Liver (tissue), 9 donors: ENCODE data around the gene PLA2G3. TPM values are rescaled to one million over a fixed set of nuclear protein-coding genes. Genes with fewer than 3 reads are reported as not detected.

Experiments used
- DNase-seq: peaks from one replicate; pipeline ENCODE4 v3.0.0-alpha.2; 2017; ENCODE audit warnings: low spot score
- H3K27ac ChIP-seq, 2 donors: one replicate each; pipeline ENCODE4 v1.7.0; 2013; ENCODE audit warnings: inconsistent platforms in 2 of 2, low read length in 2 of 2, control low read depth in 1 of 2, low read depth in 1 of 2, mild to moderate bottlenecking in 1 of 2
- H3K27me3 ChIP-seq, 4 donors: one replicate each; pipeline versions ENCODE4 v1.6.1 to v1.7.0; 2013; ENCODE audit warnings: low read length in 3 of 4, inconsistent platforms in 1 of 4, mild to moderate bottlenecking in 1 of 4, moderate library complexity in 1 of 4; ENCODE audit not compliant: control insufficient read depth in 4 of 4, insufficient read depth in 4 of 4
- H3K36me3 ChIP-seq, 4 donors: one replicate each; pipeline versions ENCODE4 v1.6.1 to v1.7.0; 2013; ENCODE audit warnings: low read length in 3 of 4, mild to moderate bottlenecking in 3 of 4, low read depth in 1 of 4, moderate library complexity in 1 of 4; ENCODE audit not compliant: control insufficient read depth in 4 of 4, insufficient read depth in 3 of 4
- H3K4me1 ChIP-seq, 4 donors: one replicate each; pipeline versions ENCODE4 v1.6.1 to v1.7.0; 2013; ENCODE audit warnings: low read length in 3 of 4, mild to moderate bottlenecking in 3 of 4, moderate library complexity in 1 of 4; ENCODE audit not compliant: control insufficient read depth in 4 of 4, insufficient read depth in 4 of 4
- H3K4me3 ChIP-seq, 3 donors: one replicate each; pipeline versions ENCODE4 v1.6.1 to v1.7.0; 2013; ENCODE audit warnings: low read length in 3 of 3, control low read depth in 1 of 3, low read depth in 1 of 3, mild to moderate bottlenecking in 1 of 3
- H3K9ac ChIP-seq, 2 donors: one replicate each; pipeline ENCODE4 v1.7.0; 2013; ENCODE audit warnings: low read length in 2 of 2, mild to moderate bottlenecking in 2 of 2, moderate library complexity in 2 of 2, control low read depth in 1 of 2, low read depth in 1 of 2
- H3K9me3 ChIP-seq, 4 donors: one replicate each; pipeline versions ENCODE4 v1.6.1 to v1.7.0; 2013; ENCODE audit warnings: low read length in 3 of 4; ENCODE audit not compliant: control insufficient read depth in 4 of 4
- ATF3 ChIP-seq: IDR thresholded peaks from 2 replicates; pipeline ENCODE4 v1.6.1; 2016; ENCODE audit warnings: antibody characterized with exemption
- CTCF ChIP-seq: fragments of 150-350 bp; IDR thresholded peaks from 2 replicates; pipeline ENCODE4 v1.5.1; 2017; ENCODE audit warnings: improper control_type of control experiment, low read depth, low read length; ENCODE audit not compliant: missing input control
- EGR1 ChIP-seq, 2 donors: IDR thresholded peaks; 2 replicates each; pipeline ENCODE4 v1.6.1; 2016 to 2018; ENCODE audit warnings: antibody characterized with exemption in 2 of 2, low read depth in 2 of 2
- FOXA1 ChIP-seq: IDR thresholded peaks from 2 replicates; pipeline ENCODE4 v1.6.1; 2016; ENCODE audit warnings: antibody characterized with exemption
- HNF4A ChIP-seq, 2 donors: conservative IDR thresholded peaks; 2 replicates each; pipeline ENCODE4 v1.6.1; 2016; ENCODE audit warnings: antibody characterized with exemption in 2 of 2, mild to moderate bottlenecking in 2 of 2
- NR2F2 ChIP-seq: IDR thresholded peaks from 2 replicates; pipeline ENCODE4 v1.6.1; 2016; ENCODE audit warnings: antibody characterized with exemption
- RAD21 ChIP-seq, 2 donors: IDR thresholded peaks; 2 replicates each; pipeline ENCODE4 v1.6.1; 2016; ENCODE audit warnings: antibody characterized with exemption in 2 of 2, mild to moderate bottlenecking in 2 of 2
- RXRA ChIP-seq, 2 donors: IDR thresholded peaks; 2 replicates each; pipeline ENCODE4 v1.6.1; 2017 to 2018; ENCODE audit warnings: antibody characterized with exemption in 2 of 2, mild to moderate bottlenecking in 1 of 2
- SP1 ChIP-seq: IDR thresholded peaks from 2 replicates; pipeline ENCODE4 v1.6.1; 2018; ENCODE audit warnings: antibody characterized with exemption, mild to moderate bottlenecking
- TAF1 ChIP-seq: conservative IDR thresholded peaks from 2 replicates; pipeline ENCODE4 v1.6.1; 2016; ENCODE audit warnings: antibody characterized with exemption, mild to moderate bottlenecking
- WGBS: extraction: QIAGEN DNeasy Blood & Tissue Kit; methylation state at CpG from one replicate; pipeline ENCODE4 v1.1.7; 2013; 5-methylcytosine and 5-hydroxymethylcytosine counted together
- polyA plus RNA-seq, 2 donors: library from polyadenylated mRNA; stranded (reverse) in 1 of 2; unstranded in 1 of 2; fragments of 200-250 nt in 1 of 2; fragments of >200 nt in 1 of 2; fragmentation: Nextera tagmentation in 1 of 2; extraction: Ambion mirVana in 1 of 2; gene quantifications; one replicate each; pipeline versions ENCODE4 v1.2.1 to v1.2.3, GENCODE V29; 2013 to 2015
- total RNA-seq, 2 donors: library from RNA; depleted of rRNA; stranded (reverse); fragments of >200 nt; gene quantifications; one replicate each; pipeline ENCODE4 v1.2.3, GENCODE V29; 2014
- TF ChIP-seq, protein P1 (sequence below): IDR thresholded peaks from 2 replicates; pipeline ENCODE4 v1.6.1; 2016; ENCODE audit warnings: antibody characterized with exemption, mild to moderate bottlenecking
- donor health status: healthy.
- donor health status: healthy.
- donor health status: healthy.
- donor health status: healthy.
- donor health status: healthy.

PLA2G3 gene
- total and polyA plus RNA-seq, 4 donors, result not detected

GRCh38 chr22:31096657-31097279 lies 43.5 kb downstream of the PLA2G3 start (continued):
- TF ChIP-seq, protein P1, sequence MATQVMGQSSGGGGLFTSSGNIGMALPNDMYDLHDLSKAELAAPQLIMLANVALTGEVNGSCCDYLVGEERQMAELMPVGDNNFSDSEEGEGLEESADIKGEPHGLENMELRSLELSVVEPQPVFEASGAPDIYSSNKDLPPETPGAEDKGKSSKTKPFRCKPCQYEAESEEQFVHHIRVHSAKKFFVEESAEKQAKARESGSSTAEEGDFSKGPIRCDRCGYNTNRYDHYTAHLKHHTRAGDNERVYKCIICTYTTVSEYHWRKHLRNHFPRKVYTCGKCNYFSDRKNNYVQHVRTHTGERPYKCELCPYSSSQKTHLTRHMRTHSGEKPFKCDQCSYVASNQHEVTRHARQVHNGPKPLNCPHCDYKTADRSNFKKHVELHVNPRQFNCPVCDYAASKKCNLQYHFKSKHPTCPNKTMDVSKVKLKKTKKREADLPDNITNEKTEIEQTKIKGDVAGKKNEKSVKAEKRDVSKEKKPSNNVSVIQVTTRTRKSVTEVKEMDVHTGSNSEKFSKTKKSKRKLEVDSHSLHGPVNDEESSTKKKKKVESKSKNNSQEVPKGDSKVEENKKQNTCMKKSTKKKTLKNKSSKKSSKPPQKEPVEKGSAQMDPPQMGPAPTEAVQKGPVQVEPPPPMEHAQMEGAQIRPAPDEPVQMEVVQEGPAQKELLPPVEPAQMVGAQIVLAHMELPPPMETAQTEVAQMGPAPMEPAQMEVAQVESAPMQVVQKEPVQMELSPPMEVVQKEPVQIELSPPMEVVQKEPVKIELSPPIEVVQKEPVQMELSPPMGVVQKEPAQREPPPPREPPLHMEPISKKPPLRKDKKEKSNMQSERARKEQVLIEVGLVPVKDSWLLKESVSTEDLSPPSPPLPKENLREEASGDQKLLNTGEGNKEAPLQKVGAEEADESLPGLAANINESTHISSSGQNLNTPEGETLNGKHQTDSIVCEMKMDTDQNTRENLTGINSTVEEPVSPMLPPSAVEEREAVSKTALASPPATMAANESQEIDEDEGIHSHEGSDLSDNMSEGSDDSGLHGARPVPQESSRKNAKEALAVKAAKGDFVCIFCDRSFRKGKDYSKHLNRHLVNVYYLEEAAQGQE, result no peak
- TF ChIP-seq ATF3, result no peak

GRCh38 chr22:31095637-31096249 lies 44.6 kb downstream of the PLA2G3 start:
- H3K4me1 ChIP-seq, result peaks cover 0 to 2% (median 0%) of the 10 kb centered on the region in 4 donors
- no peak overlapping the region for H3K27ac ChIP-seq
- no peaks in the 10 kb centered on the region for H3K27me3 ChIP-seq
- H3K9ac ChIP-seq, result no peak overlapping the region
- WGBS, result 91% methylated on average over 3 of the region's 3 CpGs
- no peak for DNase-seq
- TF ChIP-seq ATF3 (no peak), RXRA (IDR thresholded peaks at IDR 0.05) (no peak), FOXA1 (no peak), SP1 (no peak), NR2F2 (no peak), RAD21 (IDR thresholded peaks at IDR 0.05) (no peak)
- peaks cover 0 to 8% (median 3%) of the 10 kb centered on the region in 4 donors for H3K36me3 ChIP-seq
- no peak overlapping the region for H3K4me3 ChIP-seq
- H3K9me3 ChIP-seq, result no peaks in the 10 kb centered on the region

- Histone ChIP-seq H3K27ac (no peak overlapping the region), H3K9ac (no peak overlapping the region), H3K4me1 (peaks cover 0 to 2% (median 0%) of the 10 kb centered on the region in 4 donors), H3K9me3 (no peaks in the 10 kb centered on the region), H3K27me3 (no peaks in the 10 kb centered on the region), H3K4me3 (no peak overlapping the region), H3K36me3 (peaks cover 0 to 8% (median 3%) of the 10 kb centered on the region in 4 donors)
- TF ChIP-seq NR2F2 (no peak), TAF1 (no peak), EGR1 (IDR thresholded peaks at IDR 0.05; ENCODE audit: low read depth in 2 of 2) (no peak), HNF4A (conservative IDR thresholded peaks at IDR 0.05) (no peak)
- no peak for DNase-seq
- 95% methylated on average over 7 of the region's 7 CpGs for WGBS
These were observed 45.6 kb downstream of the PLA2G3 start for GRCh38 chr22:31094741-31095140.

GRCh38 chr22:31094021-31094551 lies 46.2 kb downstream of the PLA2G3 start:
- Histone ChIP-seq H3K4me3 (no peak overlapping the region), H3K4me1 (peaks cover 0 to 2% (median 0%) of the 10 kb centered on the region in 4 donors), H3K9ac (no peak overlapping the region), H3K36me3 (peaks cover 0 to 5% (median 1%) of the 10 kb centered on the region in 4 donors), H3K27me3 (no peaks in the 10 kb centered on the region), H3K27ac (no peak overlapping the region), H3K9me3 (no peaks in the 10 kb centered on the region)
- no peak for DNase-seq
- WGBS, result 63% methylated on average over 5 of the region's 5 CpGs
- no peak for TF ChIP-seq CTCF
